Effector memory CD8-positive, alpha-beta T cell (primary cell): ENCODE measurements around the gene FGF18.
"Not testable (repeated sequence)": the region's sequence is repeated elsewhere in the genome, so short reads cannot be mapped to it uniquely, and the experiment has no call there.

Source experiments
- ATAC-seq: fragments of 150-1000 bp; cut with Tn5 transposase; replicated peaks from 2 replicates; pipeline ENCODE4 v1.10.0; 2021; ENCODE audit warnings: mild to moderate bottlenecking, moderate library complexity
- DNase-seq, 3 experiments: peaks; one replicate each; pipeline ENCODE4 v3.0.0; 2021
- H3K27ac Mint-ChIP-seq, 2 donors: one replicate each; pipeline ENCODE4 v1.8.0; 2022; ENCODE audit warnings: mild to moderate bottlenecking in 2 of 2, mixed read lengths in 2 of 2, moderate library complexity in 2 of 2
- H3K27me3 Mint-ChIP-seq, 2 donors: one replicate each; pipeline ENCODE4 v1.8.0; 2022; ENCODE audit warnings: mixed read lengths in 2 of 2
- H3K36me3 Mint-ChIP-seq: one replicate; pipeline ENCODE4 v1.8.0; 2022; ENCODE audit warnings: mild to moderate bottlenecking, moderate library complexity, mixed read lengths; ENCODE audit not compliant: insufficient read depth
- H3K4me1 Mint-ChIP-seq, 2 donors: one replicate each; pipeline ENCODE4 v1.8.0; 2022; ENCODE audit warnings: low read depth in 2 of 2, mixed read lengths in 2 of 2
- H3K4me3 Mint-ChIP-seq, 2 donors: one replicate each; pipeline ENCODE4 v1.8.0; 2022; ENCODE audit warnings: mild to moderate bottlenecking in 2 of 2, mixed read lengths in 2 of 2, moderate library complexity in 2 of 2
- H3K9me3 Mint-ChIP-seq, 2 donors: one replicate each; pipeline ENCODE4 v1.8.0; 2022; ENCODE audit warnings: mixed read lengths in 2 of 2

Gene FGF18

DNA sequence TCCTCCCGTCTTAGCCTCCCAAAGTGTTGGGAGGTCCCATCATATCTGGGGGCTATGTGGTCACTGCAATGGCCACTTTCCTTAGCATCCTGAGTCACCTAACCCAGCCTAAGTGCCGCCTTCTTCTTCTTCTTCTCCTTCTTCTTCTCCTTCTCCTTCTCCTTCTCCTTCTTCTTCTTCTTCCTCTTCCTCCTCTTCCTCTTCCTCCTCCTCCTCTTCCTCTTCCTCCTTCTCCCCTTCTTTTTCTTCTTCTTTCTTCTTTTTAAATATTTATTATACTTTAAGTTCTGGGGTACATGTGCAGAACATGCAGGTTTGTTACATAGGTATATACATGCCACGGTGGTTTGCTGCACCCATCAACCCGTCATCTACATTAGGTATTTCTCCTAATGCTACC is 78.0 kb downstream of the FGF18 start:
- not testable (repeated sequence) for H3K9me3 Mint-ChIP-seq, H3K36me3 Mint-ChIP-seq, DNase-seq, H3K27ac Mint-ChIP-seq, H3K4me1 Mint-ChIP-seq, H3K4me3 Mint-ChIP-seq, ATAC-seq
- peaks cover 25 to 53% of the 10 kb centered on the region in 2 donors for H3K27me3 Mint-ChIP-seq

- peaks cover 25 to 54% of the 10 kb centered on the region in 2 donors for H3K27me3 Mint-ChIP-seq
- no peak overlapping the region for H3K4me3 Mint-ChIP-seq
- H3K9me3 Mint-ChIP-seq = no peaks in the 10 kb centered on the region
- DNase-seq (no peak), ATAC-seq (no peak)
- no peaks in the 10 kb centered on the region for H3K36me3 Mint-ChIP-seq
- H3K4me1 Mint-ChIP-seq = no peaks in the 10 kb centered on the region
- H3K27ac Mint-ChIP-seq = no peak overlapping the region
These were observed 78.7 kb downstream of the FGF18 start for GRCh38 chr5:171498166-171498565.

DNA sequence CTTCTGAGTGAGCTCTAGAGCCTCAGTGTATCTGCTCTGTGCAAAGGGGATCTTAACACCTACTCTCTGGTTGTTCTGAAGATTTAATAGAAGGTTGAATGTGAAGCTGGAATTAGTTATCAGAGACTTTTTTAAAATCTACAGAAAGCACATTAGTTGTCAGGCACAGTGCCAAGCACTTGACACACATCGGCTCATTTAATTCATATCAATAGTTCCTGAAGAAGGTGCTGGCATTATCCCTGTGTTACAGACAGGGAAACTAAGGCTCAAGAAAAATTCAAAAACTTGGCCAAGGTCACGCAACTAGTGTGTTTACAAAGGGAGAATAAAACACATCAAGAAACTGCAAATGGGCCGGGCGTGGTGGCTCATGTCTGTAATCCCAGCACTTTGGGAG is 80.2 kb downstream of the FGF18 start:
- Mint-ChIP-seq H3K9me3 (no peaks in the 10 kb centered on the region), H3K4me1 (no peaks in the 10 kb centered on the region), H3K27me3 (peaks cover 15 to 40% of the 10 kb centered on the region in 2 donors), H3K36me3 (no peaks in the 10 kb centered on the region), H3K4me3 (no peak overlapping the region), H3K27ac (no peak overlapping the region)
- DNase-seq = no peak
- no peak for ATAC-seq

DNA sequence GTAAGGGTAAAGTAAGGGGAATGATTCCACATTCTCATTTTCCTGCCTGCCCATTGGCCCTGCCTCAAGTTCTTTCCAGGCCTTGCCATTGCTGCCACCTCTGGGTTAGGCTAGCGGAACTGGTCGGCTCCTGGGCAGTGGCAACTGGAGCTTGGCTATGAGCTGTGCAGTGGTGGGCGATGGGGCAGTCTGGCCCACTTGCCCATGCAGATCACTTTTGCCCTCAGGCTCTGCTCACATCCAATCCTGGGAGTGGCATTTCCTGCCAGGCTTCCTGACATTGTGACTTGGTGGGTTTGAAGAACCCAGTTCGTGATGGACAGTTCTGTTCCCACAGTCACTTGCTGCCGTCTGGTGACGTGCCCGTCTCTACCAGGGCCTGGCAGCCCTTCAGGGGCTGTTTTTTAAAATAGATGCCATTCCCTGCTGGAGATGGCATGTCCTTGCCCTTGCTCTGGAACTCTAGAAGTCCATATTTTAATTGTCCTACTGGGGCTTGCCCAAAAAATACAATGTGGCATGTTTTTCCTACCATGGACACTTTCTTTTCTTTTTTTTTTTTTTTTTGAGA is 86.1 kb downstream of the FGF18 start:
- H3K4me1 Mint-ChIP-seq = no peaks in the 10 kb centered on the region
- H3K9me3 Mint-ChIP-seq = no peaks in the 10 kb centered on the region
- no peak for ATAC-seq
- no peak overlapping the region for H3K27ac Mint-ChIP-seq
- H3K36me3 Mint-ChIP-seq = no peaks in the 10 kb centered on the region
- H3K27me3 Mint-ChIP-seq = peaks cover 14 to 18% of the 10 kb centered on the region in 2 donors
- no peak overlapping the region for H3K4me3 Mint-ChIP-seq
- DNase-seq = no peak

DNA sequence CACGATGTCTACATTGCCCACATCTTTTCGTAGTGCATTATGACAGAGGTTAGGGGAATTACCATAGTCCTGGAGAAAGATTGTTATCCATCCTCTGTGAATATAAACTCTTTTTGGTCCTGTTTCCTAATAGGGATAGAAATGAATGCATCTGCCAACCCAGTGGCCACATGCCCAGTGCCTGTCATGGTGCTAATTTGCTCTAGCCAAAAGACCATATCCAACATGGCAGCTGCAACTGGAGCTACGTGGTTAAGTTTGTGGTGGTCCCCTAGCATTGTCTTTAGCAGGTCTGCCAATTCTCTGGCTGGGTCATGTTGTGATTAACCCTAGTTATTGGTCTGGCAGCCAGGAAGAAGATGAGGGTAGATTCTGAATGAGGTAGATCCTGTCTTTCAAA is 87.5 kb downstream of the FGF18 start:
- DNase-seq (no peak), ATAC-seq (no peak)
- Mint-ChIP-seq H3K4me1 (no peaks in the 10 kb centered on the region), H3K36me3 (no peaks in the 10 kb centered on the region), H3K4me3 (no peak overlapping the region), H3K27me3 (peaks cover 18 to 24% of the 10 kb centered on the region in 2 donors), H3K9me3 (no peaks in the 10 kb centered on the region), H3K27ac (no peak overlapping the region)
